ENCODE data around the gene MAP3K3.

MAP3K3 gene

GRCh38 chr17:63701868-63702720, 79.9 kb downstream of the MAP3K3 start:
- TF ChIP-seq EZH2phosphoT487 (conservative IDR thresholded peaks at IDR 0.05; ENCODE audit: low read length) = no peak
- TF ChIP-seq CTCF (IDR thresholded peaks at IDR 0.05; ENCODE audit: insufficient read depth, low read length, poor library complexity, severe bottlenecking) = no peak
- Histone ChIP-seq H2AFZ (ENCODE audit: low read depth, low read length, severe bottlenecking) (no peak overlapping the region), H3K9ac (ENCODE audit: low read length) (peak overlapping the region; percentile 99), H3K4me3 (ENCODE audit: insufficient read depth, low read length, poor library complexity, severe bottlenecking) (peak overlapping the region; percentile 45), H4K20me1 (ENCODE audit: low read depth, low read length) (no peaks in the 10 kb centered on the region), H3K9me2 (replicated peaks; ENCODE audit: insufficient read depth, low read length) (no peaks in the 10 kb centered on the region), H3K27ac (ENCODE audit: low read depth, low read length) (peak overlapping the region; percentile 98), H3K27me3 (ENCODE audit: low read length) (no peaks in the 10 kb centered on the region), H3K79me2 (ENCODE audit: insufficient read depth, low read length) (peaks cover 12% of the 10 kb centered on the region), H3K4me2 (ENCODE audit: low read depth, low read length, poor library complexity, severe bottlenecking) (peak overlapping the region; percentile 93), H3F3A (ENCODE audit: insufficient read depth) (peaks cover 32% of the 10 kb centered on the region), H3K9me3 (ENCODE audit: insufficient read depth, low read length) (no peaks in the 10 kb centered on the region), H3K36me3 (ENCODE audit: low read length) (no peaks in the 10 kb centered on the region; the same call in 1 of the 2 replicates)

GRCh38 chr17:63702721-63703015, 80.5 kb downstream of the MAP3K3 start:
- Histone ChIP-seq H3K79me2 (ENCODE audit: insufficient read depth, low read length) (peaks cover 12% of the 10 kb centered on the region), H3K27me3 (ENCODE audit: low read length) (no peaks in the 10 kb centered on the region), H3K4me2 (ENCODE audit: low read depth, low read length, poor library complexity, severe bottlenecking) (peak overlapping the region; percentile 93), H3K9me2 (replicated peaks; ENCODE audit: insufficient read depth, low read length) (no peaks in the 10 kb centered on the region), H3K9me3 (ENCODE audit: insufficient read depth, low read length) (no peaks in the 10 kb centered on the region), H2AFZ (ENCODE audit: low read depth, low read length, severe bottlenecking) (no peak overlapping the region), H3F3A (ENCODE audit: insufficient read depth) (peaks cover 26% of the 10 kb centered on the region), H3K36me3 (ENCODE audit: low read length) (no peaks in the 10 kb centered on the region; the same call in 1 of the 2 replicates), H3K9ac (ENCODE audit: low read length) (peak overlapping the region; percentile 99), H4K20me1 (ENCODE audit: low read depth, low read length) (no peaks in the 10 kb centered on the region), H3K27ac (ENCODE audit: low read depth, low read length) (peak overlapping the region; percentile 98), H3K4me3 (ENCODE audit: insufficient read depth, low read length, poor library complexity, severe bottlenecking) (peak overlapping the region; percentile 42)
- TF ChIP-seq CTCF (IDR thresholded peaks at IDR 0.05; ENCODE audit: insufficient read depth, low read length, poor library complexity, severe bottlenecking) (no peak), EZH2phosphoT487 (conservative IDR thresholded peaks at IDR 0.05; ENCODE audit: low read length) (no peak)

- Histone ChIP-seq H3F3A (ENCODE audit: insufficient read depth) (peaks cover 26% of the 10 kb centered on the region), H4K20me1 (ENCODE audit: low read depth, low read length) (no peaks in the 10 kb centered on the region), H3K9me2 (replicated peaks; ENCODE audit: insufficient read depth, low read length) (no peaks in the 10 kb centered on the region), H3K27ac (ENCODE audit: low read depth, low read length) (peak overlapping the region; percentile 98), H3K9ac (ENCODE audit: low read length) (peak overlapping the region; percentile 99), H3K79me2 (ENCODE audit: insufficient read depth, low read length) (peaks cover 11% of the 10 kb centered on the region), H3K4me2 (ENCODE audit: low read depth, low read length, poor library complexity, severe bottlenecking) (peak overlapping the region; percentile 93), H3K36me3 (ENCODE audit: low read length) (no peaks in the 10 kb centered on the region; the same call in 1 of the 2 replicates), H3K4me3 (ENCODE audit: insufficient read depth, low read length, poor library complexity, severe bottlenecking) (no peak overlapping the region), H3K9me3 (ENCODE audit: insufficient read depth, low read length) (no peaks in the 10 kb centered on the region), H2AFZ (ENCODE audit: low read depth, low read length, severe bottlenecking) (no peak overlapping the region), H3K27me3 (ENCODE audit: low read length) (no peaks in the 10 kb centered on the region)
- no peak for TF ChIP-seq CTCF (IDR thresholded peaks at IDR 0.05; ENCODE audit: insufficient read depth, low read length, poor library complexity, severe bottlenecking)
These were observed 80.8 kb downstream of the MAP3K3 start for GRCh38 chr17:63703029-63703428.
